NCI-H345 treated with DMSO at 0.1 percent for 48 hours (cell line): Measurements from ENCODE around the gene RPL41.
"Not testable (repeated sequence)": the region's sequence is repeated elsewhere in the genome, so short reads cannot be mapped to it uniquely, and the experiment has no call there.

ENCODE experiments used
- DNase-seq: peaks from one replicate; lab custom pipeline; 2025; ENCODE audit not compliant: unreplicated experiment; lab: John Stamatoyannopoulos, UW

RPL41 gene

GRCh38 chr12:56116267-56117081 lies at the start of gene RPL41:
RPL41 (plus strand) TSS chr12:56116633.
- DNase-seq: peak; percentile 98

GRCh38 chr12:56071648-56072047 lies 44.8 kb upstream of the RPL41 start:
- no peak for DNase-seq

GRCh38 chr12:56074396-56074795 lies 42.0 kb upstream of the RPL41 start:
- no peak for DNase-seq

GRCh38 chr12:56077966-56078365 lies 38.5 kb upstream of the RPL41 start:
- not testable (repeated sequence) for DNase-seq

GRCh38 chr12:56078427-56078826 lies 38.0 kb upstream of the RPL41 start:
- no peak for DNase-seq

GRCh38 chr12:56078931-56079722 lies 37.3 kb upstream of the RPL41 start:
- DNase-seq: peak; percentile 27

GRCh38 chr12:56079723-56080555 lies 36.5 kb upstream of the RPL41 start, which contains the start of gene ERBB3:
ERBB3 (plus strand) TSS chr12:56080165; CDS start chr12:56080301, 136 bp downstream.
- DNase-seq: peak; percentile 30

GRCh38 chr12:56080556-56081138 lies 35.8 kb upstream of the RPL41 start:
- DNase-seq: no peak

GRCh38 chr12:56081393-56082347 lies 34.8 kb upstream of the RPL41 start:
- DNase-seq: no peak

GRCh38 chr12:56082382-56082781 lies 34.1 kb upstream of the RPL41 start:
- no peak for DNase-seq

- DNase-seq: no peak
Observed at GRCh38 chr12:56082967-56083366, 33.5 kb upstream of the RPL41 start.

GRCh38 chr12:56084958-56085543 lies 31.4 kb upstream of the RPL41 start:
- DNase-seq: no peak

GRCh38 chr12:56086096-56086495 lies 30.3 kb upstream of the RPL41 start:
- DNase-seq: no peak

- DNase-seq: no peak
Observed at GRCh38 chr12:56086608-56087007, 29.8 kb upstream of the RPL41 start.

GRCh38 chr12:56087220-56087619 lies 29.2 kb upstream of the RPL41 start:
- DNase-seq: no peak

GRCh38 chr12:56097738-56098137 lies 18.7 kb upstream of the RPL41 start:
- DNase-seq: no peak

- peak; percentile 19 for DNase-seq
Observed at GRCh38 chr12:56098592-56098991, 17.8 kb upstream of the RPL41 start.

GRCh38 chr12:56099787-56100186 lies 16.6 kb upstream of the RPL41 start:
- no peak for DNase-seq

GRCh38 chr12:56101045-56101444 lies 15.4 kb upstream of the RPL41 start:
- no peak for DNase-seq
